ENCODE measurements around the gene C14orf180. TPM values are rescaled to one million over a fixed set of nuclear protein-coding genes. Genes with fewer than 3 reads are reported as not detected.

C14orf180 gene
- total and polyA plus RNA-seq, 5 donors: 56.5 to 153 (median 107) TPM

GRCh38 chr14:104581521-104581920 is 2.0 kb downstream of the C14orf180 start:
- Histone ChIP-seq H3K27me3 (ENCODE audit: control insufficient read depth, insufficient read depth) (no peaks in the 10 kb centered on the region), H3K27ac (ENCODE audit: low read length) (peak overlapping the region; percentile 79), H3K4me1 (ENCODE audit: control insufficient read depth, insufficient read depth, low read length) (peaks cover 19% of the 10 kb centered on the region)

GRCh38 chr14:104582005-104582404 is 2.4 kb downstream of the C14orf180 start:
- no peaks in the 10 kb centered on the region for H3K27me3 ChIP-seq (ENCODE audit: control insufficient read depth, insufficient read depth)
- H3K4me1 ChIP-seq (ENCODE audit: control insufficient read depth, insufficient read depth, low read length): peaks cover 19% of the 10 kb centered on the region
- no peaks in the 10 kb centered on the region for H3K9me3 ChIP-seq (ENCODE audit: control insufficient read depth, low read length)
- DNase-seq: peak; percentile 82 to 92 (median 92)
- WGBS: 31% methylated on average over 20 of the region's 20 CpGs
- H3K4me3 ChIP-seq (ENCODE audit: low read length): peak overlapping the region; percentile 12
- peak overlapping the region; percentile 79 for H3K27ac ChIP-seq (ENCODE audit: low read length)
- intact Hi-C loops (cut with DNase I): no loop called here
- ATAC-seq: peak; percentile 66

More at GRCh38 chr14:104581521-104581920, 2.0 kb downstream of the C14orf180 start:
- DNase-seq (no peak), ATAC-seq (no peak)
- no peaks in the 10 kb centered on the region for H3K9me3 ChIP-seq (ENCODE audit: control insufficient read depth, low read length)
- intact Hi-C loops (cut with DNase I): no loop called here
- peak overlapping the region; percentile 12 for H3K4me3 ChIP-seq (ENCODE audit: low read length)
- 66% methylated on average over 9 of the region's 9 CpGs for WGBS

GRCh38 chr14:104582662-104583061 is 3.1 kb downstream of the C14orf180 start:
- peak overlapping the region; percentile 79 for H3K27ac ChIP-seq (ENCODE audit: low read length)
- WGBS: 20% methylated on average over 12 of the region's 12 CpGs
- intact Hi-C loops (cut with DNase I): no loop called here

GRCh38 chr14:104583424-104584306 is 4.1 kb downstream of the C14orf180 start:
- peaks cover 15% of the 10 kb centered on the region for H3K4me1 ChIP-seq (ENCODE audit: control insufficient read depth, insufficient read depth, low read length)
- no peaks in the 10 kb centered on the region for H3K27me3 ChIP-seq (ENCODE audit: control insufficient read depth, insufficient read depth)

More at GRCh38 chr14:104582662-104583061, 3.1 kb downstream of the C14orf180 start:
- H3K4me3 ChIP-seq (ENCODE audit: low read length): no peak overlapping the region
- H3K4me1 ChIP-seq (ENCODE audit: control insufficient read depth, insufficient read depth, low read length): peaks cover 19% of the 10 kb centered on the region
- H3K9me3 ChIP-seq (ENCODE audit: control insufficient read depth, low read length): no peaks in the 10 kb centered on the region
- ATAC-seq: peak; percentile 72 to 73
- peak; percentile 79 to 94 (median 93) for DNase-seq
- no peaks in the 10 kb centered on the region for H3K27me3 ChIP-seq (ENCODE audit: control insufficient read depth, insufficient read depth)

GRCh38 chr14:104584557-104584956 is 5.0 kb downstream of the C14orf180 start:
- Histone ChIP-seq H3K27me3 (ENCODE audit: control insufficient read depth, insufficient read depth) (no peaks in the 10 kb centered on the region), H3K4me1 (ENCODE audit: control insufficient read depth, insufficient read depth, low read length) (peaks cover 11% of the 10 kb centered on the region), H3K4me3 (ENCODE audit: low read length) (no peak overlapping the region), H3K9me3 (ENCODE audit: control insufficient read depth, low read length) (no peaks in the 10 kb centered on the region), H3K27ac (ENCODE audit: low read length) (peak overlapping the region; percentile 9)
- intact Hi-C loops (cut with DNase I): no loop called here
- ATAC-seq (no peak), DNase-seq (peak in 1 of 3 donors; percentile 43)
- WGBS: 52% methylated on average over 10 of the region's 10 CpGs

More at GRCh38 chr14:104583424-104584306, 4.1 kb downstream of the C14orf180 start:
- DNase-seq (no peak), ATAC-seq (no peak)
- Histone ChIP-seq H3K27ac (ENCODE audit: low read length) (peak overlapping the region; percentile 32), H3K9me3 (ENCODE audit: control insufficient read depth, low read length) (no peaks in the 10 kb centered on the region), H3K4me3 (ENCODE audit: low read length) (no peak overlapping the region)
- 56% methylated on average over 27 of the region's 27 CpGs for WGBS
- intact Hi-C loops (cut with DNase I): no loop called here

GRCh38 chr14:104585966-104586697 is 6.6 kb downstream of the C14orf180 start:
- Histone ChIP-seq H3K4me3 (ENCODE audit: low read length) (no peak overlapping the region), H3K27ac (ENCODE audit: low read length) (peak overlapping the region; percentile 75), H3K27me3 (ENCODE audit: control insufficient read depth, insufficient read depth) (no peaks in the 10 kb centered on the region), H3K4me1 (ENCODE audit: control insufficient read depth, insufficient read depth, low read length) (peaks cover 11% of the 10 kb centered on the region), H3K9me3 (ENCODE audit: control insufficient read depth, low read length) (no peaks in the 10 kb centered on the region)
- peak; percentile 79 to 91 (median 82) for DNase-seq
- intact Hi-C loops (cut with DNase I): no loop called here
- WGBS: 46% methylated on average over 24 of the region's 24 CpGs
- ATAC-seq: peak; percentile 22 to 36

GRCh38 chr14:104586832-104587620 is 7.5 kb downstream of the C14orf180 start:
- H3K27me3 ChIP-seq (ENCODE audit: control insufficient read depth, insufficient read depth): no peaks in the 10 kb centered on the region
- WGBS: 55% methylated on average over 19 of the region's 19 CpGs
- intact Hi-C loops (cut with DNase I): no loop called here

GRCh38 chr14:104587641-104588040 is 8.1 kb downstream of the C14orf180 start:
- no peak for ATAC-seq
- WGBS: 39% methylated on average over 19 of the region's 19 CpGs
- Histone ChIP-seq H3K4me3 (ENCODE audit: low read length) (no peak overlapping the region), H3K9me3 (ENCODE audit: control insufficient read depth, low read length) (no peaks in the 10 kb centered on the region), H3K27ac (ENCODE audit: low read length) (no peak overlapping the region), H3K4me1 (ENCODE audit: control insufficient read depth, insufficient read depth, low read length) (peaks cover 11% of the 10 kb centered on the region), H3K27me3 (ENCODE audit: control insufficient read depth, insufficient read depth) (no peaks in the 10 kb centered on the region)
- intact Hi-C loops (cut with DNase I): no loop called here
- DNase-seq: peak in 2 of 3 donors; percentile 54 to 60

More at GRCh38 chr14:104586832-104587620, 7.5 kb downstream of the C14orf180 start:
- Histone ChIP-seq H3K4me3 (ENCODE audit: low read length) (no peak overlapping the region), H3K9me3 (ENCODE audit: control insufficient read depth, low read length) (no peaks in the 10 kb centered on the region), H3K4me1 (ENCODE audit: control insufficient read depth, insufficient read depth, low read length) (peaks cover 11% of the 10 kb centered on the region), H3K27ac (ENCODE audit: low read length) (peak overlapping the region; percentile 75)
- ATAC-seq: peak; percentile 34 to 40
- DNase-seq: peak; percentile 81 to 92 (median 92)

GRCh38 chr14:104588066-104588857 is 8.7 kb downstream of the C14orf180 start:
- no peaks in the 10 kb centered on the region for H3K27me3 ChIP-seq (ENCODE audit: control insufficient read depth, insufficient read depth)
- H3K9me3 ChIP-seq (ENCODE audit: control insufficient read depth, low read length): no peaks in the 10 kb centered on the region
- DNase-seq: peak in 2 of 3 donors; percentile 29 to 57
- H3K4me1 ChIP-seq (ENCODE audit: control insufficient read depth, insufficient read depth, low read length): peaks cover 11% of the 10 kb centered on the region
- H3K4me3 ChIP-seq (ENCODE audit: low read length): no peak overlapping the region
- ATAC-seq: no peak
- intact Hi-C loops (cut with DNase I): no loop called here
- 86% methylated on average over 38 of the region's 38 CpGs for WGBS
- H3K27ac ChIP-seq (ENCODE audit: low read length): no peak overlapping the region
